ENCODE measurements around the gene KCTD6. TPM values are rescaled to one million over a fixed set of nuclear protein-coding genes. Genes with fewer than 3 reads are reported as not detected.

The KCTD6 gene
- total RNA-seq, 2 experiments from 2014 or later: 16.4 to 17.1 TPM

GRCh38 chr3:58530354-58530865, 38.5 kb downstream of the KCTD6 start:
- no peak for DNase-seq (ENCODE audit: low spot score)
- Histone ChIP-seq H3K36me3 (ENCODE audit: insufficient read depth, low read length) (no peaks in the 10 kb centered on the region), H4K20me1 (ENCODE audit: insufficient read depth, low read length) (no peaks in the 10 kb centered on the region), H3K9me3 (ENCODE audit: low read length) (no peaks in the 10 kb centered on the region), H3K27ac (ENCODE audit: low read depth, low read length, poor library complexity, severe bottlenecking) (no peak overlapping the region), H3K4me2 (ENCODE audit: low read length) (no peak overlapping the region), H2AFZ (ENCODE audit: low read length) (no peak overlapping the region), H3K4me3 (ENCODE audit: low read depth, low read length, poor library complexity, severe bottlenecking) (no peak overlapping the region), H3K9me2 (ENCODE audit: insufficient read depth, low read length) (no peaks in the 10 kb centered on the region), H3K79me2 (ENCODE audit: insufficient read depth, low read depth, low read length) (no peaks in the 10 kb centered on the region), H3K4me1 (ENCODE audit: insufficient read depth, low read length, poor library complexity, severe bottlenecking) (peaks cover 9% of the 10 kb centered on the region)
- POLR2A ChIA-PET: no interaction called here
- TF ChIP-seq EZH2phosphoT487 (IDR thresholded peaks at IDR 0.05; ENCODE audit: borderline replicate concordance, low read depth, low read length): no peak
- no peak for TF ChIP-seq CTCF (conservative IDR thresholded peaks at IDR 0.05; ENCODE audit: low read length)
- no TSS peak for BruUV-seq (replicated peaks)
- CTCF ChIA-PET (ENCODE audit: unreplicated experiment): no interaction called here
- intact Hi-C loops (cut with micrococcal nuclease; ENCODE audit: unreplicated experiment): loop anchor here (5.0 to 10.0 kb wide), 3 partner anchors 106 to 353 kb away; partner anchors contain the start of gene ABHD6

GRCh38 chr3:58531555-58531954, 39.7 kb downstream of the KCTD6 start:
- H2AFZ ChIP-seq (ENCODE audit: low read length): no peak overlapping the region
- ChIA-PET CTCF (ENCODE audit: unreplicated experiment) (no interaction called here), POLR2A (no interaction called here)
- H3K4me2 ChIP-seq (ENCODE audit: low read length): no peak overlapping the region
- H3K9me3 ChIP-seq (ENCODE audit: low read length): no peaks in the 10 kb centered on the region
- no peak overlapping the region for H3K4me3 ChIP-seq (ENCODE audit: low read depth, low read length, poor library complexity, severe bottlenecking)
- H3K9me2 ChIP-seq (ENCODE audit: insufficient read depth, low read length): no peaks in the 10 kb centered on the region
- no peak overlapping the region for H3K27ac ChIP-seq (ENCODE audit: low read depth, low read length, poor library complexity, severe bottlenecking)
- no peak for DNase-seq (ENCODE audit: low spot score)
- no TSS peak for BruUV-seq (replicated peaks)
- no peak for TF ChIP-seq CTCF (conservative IDR thresholded peaks at IDR 0.05; ENCODE audit: low read length)
- TF ChIP-seq EZH2phosphoT487 (IDR thresholded peaks at IDR 0.05; ENCODE audit: borderline replicate concordance, low read depth, low read length): no peak
- H3K4me1 ChIP-seq (ENCODE audit: insufficient read depth, low read length, poor library complexity, severe bottlenecking): peaks cover 9% of the 10 kb centered on the region
- intact Hi-C loops (cut with micrococcal nuclease; ENCODE audit: unreplicated experiment): loop anchor here (5.0 to 10.0 kb wide), 3 partner anchors 107 to 354 kb away; partner anchors contain the start of gene ABHD6
- no peaks in the 10 kb centered on the region for H3K36me3 ChIP-seq (ENCODE audit: insufficient read depth, low read length)
- H4K20me1 ChIP-seq (ENCODE audit: insufficient read depth, low read length): no peaks in the 10 kb centered on the region
- no peaks in the 10 kb centered on the region for H3K79me2 ChIP-seq (ENCODE audit: insufficient read depth, low read depth, low read length)

- Histone ChIP-seq H3K9me2 (ENCODE audit: insufficient read depth, low read length) (no peaks in the 10 kb centered on the region), H3K4me3 (ENCODE audit: low read depth, low read length, poor library complexity, severe bottlenecking) (no peak overlapping the region), H3K27ac (ENCODE audit: low read depth, low read length, poor library complexity, severe bottlenecking) (no peak overlapping the region), H3K36me3 (ENCODE audit: insufficient read depth, low read length) (no peaks in the 10 kb centered on the region), H3K4me2 (ENCODE audit: low read length) (no peak overlapping the region), H3K9me3 (ENCODE audit: low read length) (no peaks in the 10 kb centered on the region), H4K20me1 (ENCODE audit: insufficient read depth, low read length) (no peaks in the 10 kb centered on the region), H3K4me1 (ENCODE audit: insufficient read depth, low read length, poor library complexity, severe bottlenecking) (peaks cover 9% of the 10 kb centered on the region), H2AFZ (ENCODE audit: low read length) (no peak overlapping the region), H3K79me2 (ENCODE audit: insufficient read depth, low read depth, low read length) (no peaks in the 10 kb centered on the region)
- DNase-seq (ENCODE audit: low spot score): peak; percentile 44
- TF ChIP-seq CTCF (conservative IDR thresholded peaks at IDR 0.05; ENCODE audit: low read length) (peak; percentile 77), EZH2phosphoT487 (IDR thresholded peaks at IDR 0.05; ENCODE audit: borderline replicate concordance, low read depth, low read length) (no peak)
- BruUV-seq (replicated peaks): no TSS peak
- ChIA-PET POLR2A (no interaction called here), CTCF (ENCODE audit: unreplicated experiment) (no interaction called here)
- intact Hi-C loops (cut with micrococcal nuclease; ENCODE audit: unreplicated experiment): loop anchor here (1.0 to 10.0 kb wide), 7 partner anchors 40 to 355 kb away; partner anchors contain the start of genes ABHD6 and KCTD6
Measured at GRCh38 chr3:58531956-58532355, 40.1 kb downstream of the KCTD6 start.
